H1 (cell line): ENCODE results near the gene ANXA2. TPM values are rescaled to one million over a fixed set of nuclear protein-coding genes. Genes with fewer than 3 reads are reported as not detected.

Experiments
- CTCF ChIA-PET: fragments of 300-600 bp; sonication (Branson Sonifier 250); formaldehyde crosslinking; loops from one replicate; lab custom pipeline; 2021; ENCODE audit not compliant: partially characterized antibody; lab: Charles Lee
- POLR2A ChIA-PET: fragments of 300-600 bp; sonication (Branson Sonifier 250); formaldehyde crosslinking; loops from one replicate; lab custom pipeline; 2021; ENCODE audit warnings: inconsistent platforms; ENCODE audit not compliant: partially characterized antibody; lab: Charles Lee
- DNase-seq, 2 experiments: peaks; one replicate each; pipeline versions ENCODE4 v3.0.0 to v3.0.0-alpha.2; 2010 to 2022; ENCODE audit warnings: low spot score in 2 of 2, low read depth in 1 of 2, mixed read lengths in 1 of 2
- FAIRE-seq: peaks from 2 replicates; lab custom pipeline; 2011; peaks lifted over from hg19 to GRCh38; lab: Jason Lieb, UNC
- H2AFZ ChIP-seq: 2 replicates; pipeline ENCODE4 v1.8.1; 2012; ENCODE audit warnings: low read length, inconsistent platforms
- H2AK5ac ChIP-seq: 2 replicates; pipeline ENCODE4 v1.6.1; 2013; ENCODE audit warnings: low read depth, low read length
- H2BK120ac ChIP-seq: replicated peaks from 2 replicates; pipeline ENCODE3; 2013; ENCODE audit warnings: low read depth, low read length, inconsistent platforms
- H2BK12ac ChIP-seq: 2 replicates; pipeline ENCODE4 v1.6.1; 2013; ENCODE audit warnings: low read depth, low read length
- H2BK15ac ChIP-seq: 2 replicates; pipeline ENCODE4 v1.6.1; 2013; ENCODE audit warnings: low read length
- H2BK20ac ChIP-seq: 2 replicates; pipeline ENCODE4 v1.6.1; 2013; ENCODE audit warnings: low read length
- H2BK5ac ChIP-seq: 2 replicates; pipeline ENCODE4 v1.6.1; 2013; ENCODE audit warnings: low read depth, low read length
- H3K14ac ChIP-seq: 2 replicates; pipeline ENCODE4 v1.6.1; 2013; ENCODE audit warnings: inconsistent platforms; ENCODE audit not compliant: insufficient read length
- H3K18ac ChIP-seq: 2 replicates; pipeline ENCODE4 v1.6.1; 2013; ENCODE audit warnings: low read length; ENCODE audit errors: extremely low read depth
- H3K23ac ChIP-seq: 2 replicates; pipeline ENCODE4 v1.6.1; 2013; ENCODE audit warnings: inconsistent platforms; ENCODE audit not compliant: insufficient read length
- H3K23me2 ChIP-seq: 2 replicates; pipeline ENCODE4 v1.6.1; 2013; ENCODE audit warnings: low read depth, low read length
- H3K27ac ChIP-seq: 2 replicates; pipeline ENCODE4 v1.6.1; 2011; ENCODE audit warnings: low read depth, low read length, inconsistent platforms
- H3K27me3 ChIP-seq, 4 experiments: replicated peaks in 1 of 4; 1 replicate in 1 of 4; 2 replicates in 3 of 4; pipeline versions ENCODE4 v1.6.1 to v1.8.1; 2011 to 2013; ENCODE audit warnings: low read length in 3 of 4, mild to moderate bottlenecking in 3 of 4, inconsistent platforms in 2 of 4, mixed read lengths in 2 of 4, moderate library complexity in 1 of 4; ENCODE audit not compliant: control insufficient read depth in 3 of 4, insufficient read depth in 3 of 4; ENCODE audit errors: extremely low read depth in 1 of 4
- H3K36me3 ChIP-seq, 4 experiments: 2 replicates each; pipeline versions ENCODE4 v1.6.1 to v1.8.1; 2011 to 2013; ENCODE audit warnings: mild to moderate bottlenecking in 4 of 4, low read length in 3 of 4, moderate library complexity in 2 of 4, control low read depth in 1 of 4, inconsistent platforms in 1 of 4; ENCODE audit not compliant: insufficient read depth in 4 of 4, control insufficient read depth in 2 of 4
- H3K4ac ChIP-seq: replicated peaks from 2 replicates; pipeline ENCODE3; 2013; ENCODE audit warnings: low read length, low read depth, mixed read lengths, inconsistent platforms; ENCODE audit not compliant: insufficient read length
- H3K4me1 ChIP-seq, 4 experiments: replicated peaks in 1 of 4; 1 replicate in 1 of 4; 2 replicates in 3 of 4; pipeline versions ENCODE4 v1.6.1 to v1.8.1; 2011 to 2013; ENCODE audit warnings: low read length in 3 of 4, inconsistent platforms in 2 of 4, mixed read lengths in 1 of 4; ENCODE audit not compliant: insufficient read depth in 4 of 4, control insufficient read depth in 3 of 4
- H3K4me2 ChIP-seq, 2 experiments: 2 replicates each; pipeline versions ENCODE4 v1.6.1 to v1.8.1; 2011 to 2013; ENCODE audit warnings: low read depth in 2 of 2, low read length in 2 of 2, control low read depth in 1 of 2, inconsistent platforms in 1 of 2, mild to moderate bottlenecking in 1 of 2; ENCODE audit not compliant: insufficient read depth in 1 of 2
- H3K4me3 ChIP-seq, 4 experiments: fragments of 200-600, 300-600 bp in 1 of 4; sonication (generic), shearing (Covaris generic), sonication (Bioruptor Twin) in 1 of 4; 2 replicates each; pipeline versions ENCODE4 v1.5.1 to v1.8.1; 2011 to 2016; ENCODE audit warnings: low read length in 4 of 4, low read depth in 3 of 4, control low read depth in 2 of 4, inconsistent platforms in 2 of 4, mild to moderate bottlenecking in 2 of 4, mixed read lengths in 1 of 4, moderate library complexity in 1 of 4; ENCODE audit not compliant: insufficient read depth in 2 of 4; ENCODE audit errors: extremely low read depth in 1 of 4
- H3K56ac ChIP-seq: replicated peaks from 2 replicates; pipeline ENCODE3; 2013; ENCODE audit warnings: low read depth, mild to moderate bottlenecking, mixed read lengths, low read length, inconsistent platforms; ENCODE audit not compliant: insufficient read length
- H3K79me1 ChIP-seq: 2 replicates; pipeline ENCODE4 v1.6.1; 2013; ENCODE audit warnings: low read depth, low read length, control low read depth
- H3K79me2 ChIP-seq, 2 experiments: 2 replicates each; pipeline versions ENCODE4 v1.6.1 to v1.8.1; 2012 to 2013; ENCODE audit warnings: low read length in 2 of 2, mild to moderate bottlenecking in 2 of 2, inconsistent platforms in 1 of 2; ENCODE audit not compliant: insufficient read depth in 2 of 2, control insufficient read depth in 1 of 2
- H3K9ac ChIP-seq, 4 experiments: replicated peaks in 1 of 4; 1 replicate in 1 of 4; 2 replicates in 3 of 4; pipeline versions ENCODE4 v1.6.1 to v1.8.1; 2011 to 2013; ENCODE audit warnings: low read depth in 3 of 4, low read length in 3 of 4, control low read depth in 2 of 4, mild to moderate bottlenecking in 2 of 4, moderate library complexity in 2 of 4, inconsistent platforms in 1 of 4; ENCODE audit errors: extremely low read depth in 1 of 4
- H3K9me3 ChIP-seq, 2 experiments: 2 replicates each; pipeline versions ENCODE4 v1.6.1 to v1.8.1; 2012 to 2013; ENCODE audit warnings: mild to moderate bottlenecking in 2 of 2, moderate library complexity in 2 of 2, control low read depth in 1 of 2, inconsistent platforms in 1 of 2, low read depth in 1 of 2, low read length in 1 of 2, mixed read lengths in 1 of 2; ENCODE audit not compliant: insufficient read depth in 2 of 2
- H4K20me1 ChIP-seq, 2 experiments: replicated peaks in 1 of 2; 2 replicates each; pipeline versions ENCODE3 to v1.8.1; 2011 to 2013; ENCODE audit warnings: inconsistent platforms in 2 of 2, low read length in 2 of 2, mild to moderate bottlenecking in 1 of 2; ENCODE audit not compliant: insufficient read depth in 2 of 2, control insufficient read depth in 1 of 2
- H4K5ac ChIP-seq: 2 replicates; pipeline ENCODE4 v1.6.1; 2013; ENCODE audit warnings: low read length, low read depth, mixed read lengths, inconsistent platforms; ENCODE audit not compliant: insufficient read length
- H4K8ac ChIP-seq: 2 replicates; pipeline ENCODE4 v1.8.0; 2013; ENCODE audit warnings: mild to moderate bottlenecking, moderate library complexity, low read length, inconsistent platforms; ENCODE audit not compliant: insufficient read depth; ENCODE audit errors: extremely low read depth
- H4K91ac ChIP-seq: replicated peaks from 2 replicates; pipeline ENCODE3; 2013; ENCODE audit warnings: low read length, mixed read lengths, inconsistent platforms; ENCODE audit not compliant: insufficient read length
- ATF3 ChIP-seq: IDR thresholded peaks from 2 replicates; pipeline ENCODE4 v1.6.1; 2011; ENCODE audit warnings: low read depth, mild to moderate bottlenecking, low read length; ENCODE audit not compliant: insufficient read depth
- BCL11A ChIP-seq, 2 experiments: IDR thresholded peaks; one replicate each; pipeline ENCODE4 v1.6.1; 2011; ENCODE audit warnings: low read depth in 2 of 2, low read length in 2 of 2, mild to moderate bottlenecking in 2 of 2
- CHD2 ChIP-seq: IDR thresholded peaks from 2 replicates; pipeline ENCODE4 v1.6.1; 2012; ENCODE audit warnings: low read length, improper control_type of control experiment
- CTCF ChIP-seq, 3 experiments: IDR thresholded peaks; 1 replicate in 2 of 3; 2 replicates in 1 of 3; pipeline versions ENCODE4 v1.5.1 to v1.6.1; 2011; ENCODE audit warnings: low read length in 3 of 3, mild to moderate bottlenecking in 3 of 3, inconsistent platforms in 2 of 3, low read depth in 1 of 3, moderate library complexity in 1 of 3; ENCODE audit not compliant: insufficient read depth in 1 of 3; ENCODE audit errors: control extremely low read depth in 1 of 3
- JUN ChIP-seq: IDR thresholded peaks from 2 replicates; pipeline ENCODE4 v1.6.1; 2011; ENCODE audit warnings: low read depth, mild to moderate bottlenecking, improper control_type of control experiment, low read length
- JUND ChIP-seq: IDR thresholded peaks from 2 replicates; pipeline ENCODE4 v1.6.1; 2011; ENCODE audit warnings: mild to moderate bottlenecking, improper control_type of control experiment, low read length
- KDM4A ChIP-seq: IDR thresholded peaks from one replicate; pipeline ENCODE4 v1.7.1; 2012; ENCODE audit warnings: low read depth, mild to moderate bottlenecking, moderate library complexity, low read length, inconsistent platforms; ENCODE audit not compliant: severe bottlenecking
- SRF ChIP-seq: IDR thresholded peaks from 2 replicates; pipeline ENCODE4 v1.6.1; 2011; ENCODE audit warnings: mild to moderate bottlenecking, low read depth, low read length, moderate library complexity
- YY1 ChIP-seq: IDR thresholded peaks from 2 replicates; pipeline ENCODE4 v1.6.1; 2011; ENCODE audit warnings: low read depth, mild to moderate bottlenecking, low read length
- WGBS, 2 experiments: shearing (Covaris generic) in 1 of 2; methylation state at CpG; one replicate each; pipeline versions ENCODE4 v1.1.6 to v1.1.7; 2013 to 2015; ENCODE audit warnings: low lambda C conversion rate in 2 of 2, mixed read lengths in 2 of 2, inconsistent platforms in 1 of 2, low coverage in 1 of 2, missing lambda C conversion rate in 1 of 2; ENCODE audit not compliant: insufficient replicate concordance in 2 of 2, insufficient coverage in 1 of 2, insufficient read length in 1 of 2; ENCODE audit errors: extremely low coverage in 1 of 2, missing lambda C conversion rate in 1 of 2; 5-methylcytosine and 5-hydroxymethylcytosine counted together
- polyA plus RNA-seq, 7 experiments: library from polyadenylated mRNA; depleted of rRNA in 3 of 7; stranded (reverse) in 5 of 7; unstranded in 2 of 7; fragments of >200 nt in 5 of 7; fragments of 200-250 nt in 2 of 7; gene quantifications; 1 replicate in 5 of 7; 2 replicates in 1 of 7; 4 replicates in 1 of 7; pipeline versions ENCODE4 v1.2.1 to v1.2.3, GENCODE V29; 2011 to 2013; ENCODE audit warnings: missing spikeins in 2 of 7, mixed read lengths in 2 of 7
- total RNA-seq: library from RNA; stranded (reverse); fragmentation: NEBNext Ultra II Directional; extraction: Animal tissue kit (Norgen Biotek cat#: 25700); gene quantifications from 2 replicates; pipeline ENCODE4 v1.2.1, GENCODE V29; 2021

The ANXA2 gene
- total and polyA plus RNA-seq, 2 of the 8 experiments (the other 6 are each of a cell fraction or from before 2014, with no cell fraction given) = 178 to 217 TPM

- no peak overlapping the region for H3K56ac ChIP-seq
- H2AFZ ChIP-seq = no peak overlapping the region
- H4K91ac ChIP-seq = no peak overlapping the region
- H2BK120ac ChIP-seq = no peak overlapping the region
- H3K23me2 ChIP-seq = no peaks in the 10 kb centered on the region
- H3K79me1 ChIP-seq = no peaks in the 10 kb centered on the region
- no peaks in the 10 kb centered on the region for H3K79me2 ChIP-seq
- no peak overlapping the region for H3K27ac ChIP-seq
- H2BK15ac ChIP-seq = no peak overlapping the region
- H3K4me3 ChIP-seq = no peak overlapping the region
- FAIRE-seq (peak; percentile 98), DNase-seq (no peak)
- ChIA-PET POLR2A (interaction anchor here (1.1 kb wide), 1 partner anchor 10 kb away, joined by 3 read pairs; no protein-coding TSS in a partner anchor), CTCF (interaction anchor here (0.5 to 10.0 kb wide), 65 partner anchors 10 to 698 kb away, joined by 3 to 120 read pairs (median 4); partner anchors contain the start of gene FOXB1)
- H3K9ac ChIP-seq = no peak overlapping the region
- H3K27me3 ChIP-seq = no peaks in the 10 kb centered on the region
- no peak overlapping the region for H3K4me2 ChIP-seq
- H4K20me1 ChIP-seq = no peaks in the 10 kb centered on the region
- no peak overlapping the region for H2BK12ac ChIP-seq
- peak overlapping the region; percentile 7 for H4K5ac ChIP-seq
- WGBS, 2 experiments = 29% methylated on average over 5 of the region's 5 CpGs; no CpG with 5 or more reads in 1 of the 2 experiments
- H3K23ac ChIP-seq = no peak overlapping the region
- no peaks in the 10 kb centered on the region for H3K9me3 ChIP-seq
- H3K36me3 ChIP-seq = no peaks in the 10 kb centered on the region
- no peak overlapping the region for H2BK20ac ChIP-seq
- no peak overlapping the region for H4K8ac ChIP-seq
- H3K4ac ChIP-seq = no peak overlapping the region
- H2BK5ac ChIP-seq = no peak overlapping the region
- H3K18ac ChIP-seq = no peak overlapping the region
- peaks cover 0 to 5% (median 1%) of the 10 kb centered on the region in 4 experiments; a peak in 2 of 7 replicates for H3K4me1 ChIP-seq
- no peak overlapping the region for H2AK5ac ChIP-seq
- no peak overlapping the region for H3K14ac ChIP-seq
- TF ChIP-seq CHD2 = no peak
- TF ChIP-seq BCL11A (IDR thresholded peaks at IDR 0.05; ENCODE audit: low read depth in 2 of 2, low read length in 2 of 2) = no peak
- peak; percentile 54; the same call in 1 of the 2 replicates for TF ChIP-seq JUND
- TF ChIP-seq KDM4A = no peak
- no peak for TF ChIP-seq JUN
- TF ChIP-seq CTCF (IDR thresholded peaks at IDR 0.05; ENCODE audit: control extremely low read depth in 1 of 3, insufficient read depth in 1 of 3, low read depth in 1 of 3, low read length in 3 of 3) = peak in 2 of 3 experiments; percentile 78 to 85; a peak in 3 of 4 replicates
- TF ChIP-seq ATF3 = no peak
- no peak for TF ChIP-seq SRF
- TF ChIP-seq YY1 = no peak
Measured at GRCh38 chr15:60326824-60327654, 70.7 kb downstream of the ANXA2 start.
